Breast epithelium (tissue), 4 donors: ENCODE data around the gene AFAP1. TPM values are rescaled to one million over a fixed set of nuclear protein-coding genes. Genes with fewer than 3 reads are reported as not detected.

Experiments
- DNase-seq, 2 donors: peaks; one replicate each; pipeline ENCODE4 v3.0.0-alpha.2; 2019; ENCODE audit warnings: low spot score in 2 of 2
- H3K27ac ChIP-seq, 2 donors: fragments of 200-600 bp; sonication (generic) in 1 of 2; one replicate each; pipeline ENCODE4 v1.5.1; 2016 to 2019; ENCODE audit warnings: mild to moderate bottlenecking in 1 of 2
- H3K27me3 ChIP-seq, 2 donors: fragments of 200-600 bp; sonication (generic) in 1 of 2; one replicate each; pipeline versions ENCODE4 v1.5.1 to v1.6.0; 2017 to 2019; ENCODE audit warnings: control low read depth in 1 of 2, mild to moderate bottlenecking in 1 of 2
- H3K36me3 ChIP-seq: fragments of 200-600 bp; one replicate; pipeline ENCODE4 v1.5.1; 2019
- H3K4me1 ChIP-seq, 2 donors: fragments of 200-600 bp; sonication (generic); one replicate each; pipeline ENCODE4 v1.5.1; 2016 to 2019; ENCODE audit warnings: control low read depth in 1 of 2
- H3K4me3 ChIP-seq, 3 donors: fragments of 200-600 bp; sonication (generic); 1 replicate in 2 of 3; 2 replicates in 1 of 3; pipeline ENCODE4 v1.5.1; 2016 to 2019; ENCODE audit warnings: mild to moderate bottlenecking in 3 of 3, moderate library complexity in 2 of 3
- H3K9me3 ChIP-seq, 2 donors: fragments of 200-600 bp; sonication (generic) in 1 of 2; one replicate each; pipeline ENCODE4 v1.5.1; 2016 to 2019; ENCODE audit warnings: control low read depth in 1 of 2
- CTCF ChIP-seq, 3 donors: fragments of 450-650 bp; IDR thresholded peaks; one replicate each; pipeline ENCODE4 v1.5.1; 2016 to 2017; ENCODE audit warnings: antibody characterized with exemption in 3 of 3, mild to moderate bottlenecking in 3 of 3, moderate library complexity in 3 of 3
- POLR2A ChIP-seq: fragments of 450-650 bp; IDR thresholded peaks from one replicate; pipeline ENCODE4 v1.6.1; 2016; ENCODE audit warnings: antibody characterized with exemption, mild to moderate bottlenecking, moderate library complexity
- POLR2AphosphoS5 ChIP-seq, 3 donors: sonication (generic); formaldehyde crosslinking; IDR thresholded peaks; one replicate each; pipeline ENCODE4 v1.6.1; 2017; ENCODE audit warnings: antibody characterized with exemption in 3 of 3
- intact Hi-C: fragments of 100-400 bp; cut with DNase I; formaldehyde crosslinking; loops from one replicate; pipeline ENCODE4 v1.15.1; 2023; ENCODE audit warnings: low total_unique reads
- total RNA-seq, 3 donors: library from RNA; depleted of rRNA; stranded (reverse); fragments of >200 nt; gene quantifications; one replicate each; pipeline ENCODE4 v1.1.0, GENCODE V29; 2016

The AFAP1 gene
- total RNA-seq, 3 donors from 2014 or later, result 14.5 to 21.6 (median 16.6) TPM

DNA sequence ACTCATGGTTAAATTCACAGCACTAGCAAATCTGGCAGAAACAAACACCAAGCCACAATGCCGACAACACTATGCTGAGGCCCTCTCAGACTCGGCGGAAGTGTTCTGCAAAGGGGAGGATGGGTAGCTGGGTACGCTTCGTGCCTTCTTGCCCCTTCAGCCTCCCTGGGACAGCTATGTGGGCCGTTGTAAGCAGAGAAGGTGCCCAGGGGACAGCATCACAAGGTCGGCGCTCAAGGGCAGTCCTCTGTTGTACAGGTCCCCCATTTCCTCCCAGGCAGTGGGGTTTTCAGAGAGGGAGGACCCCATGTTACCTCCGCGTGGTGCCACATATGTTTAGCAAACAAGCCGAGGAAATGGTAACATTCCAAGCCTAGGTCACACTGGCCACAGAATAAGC lies 173.6 kb downstream of the AFAP1 start:
- Histone ChIP-seq H3K27ac (no peak overlapping the region), H3K9me3 (no peaks in the 10 kb centered on the region)
- intact Hi-C loops, result no loop called here

GRCh38 chr4:7765666-7766065 lies 174.0 kb downstream of the AFAP1 start:
- no peaks in the 10 kb centered on the region for H3K36me3 ChIP-seq
- H3K27ac ChIP-seq, result no peak overlapping the region
- no peaks in the 10 kb centered on the region for H3K27me3 ChIP-seq
- intact Hi-C loops, result no loop called here
- TF ChIP-seq CTCF (IDR thresholded peaks at IDR 0.05) (no peak), POLR2A (no peak), POLR2AphosphoS5 (IDR thresholded peaks at IDR 0.05) (no peak)
- no peak for DNase-seq
- no peaks in the 10 kb centered on the region for H3K4me1 ChIP-seq
- H3K4me3 ChIP-seq, result no peak overlapping the region
- H3K9me3 ChIP-seq, result no peaks in the 10 kb centered on the region

More for the DNA sequence above, 173.6 kb downstream of the AFAP1 start:
- TF ChIP-seq CTCF (IDR thresholded peaks at IDR 0.05) (no peak), POLR2A (no peak), POLR2AphosphoS5 (IDR thresholded peaks at IDR 0.05) (no peak)
- DNase-seq, result no peak
- Histone ChIP-seq H3K4me1 (no peaks in the 10 kb centered on the region), H3K27me3 (no peaks in the 10 kb centered on the region), H3K4me3 (no peak overlapping the region), H3K36me3 (no peaks in the 10 kb centered on the region)

GRCh38 chr4:7764466-7764865 lies 175.2 kb downstream of the AFAP1 start:
- H3K9me3 ChIP-seq, result no peaks in the 10 kb centered on the region
- no peaks in the 10 kb centered on the region for H3K4me1 ChIP-seq

GRCh38 chr4:7763788-7764187 lies 175.9 kb downstream of the AFAP1 start:
- no peak for TF ChIP-seq CTCF (IDR thresholded peaks at IDR 0.05)
- no peak for TF ChIP-seq POLR2AphosphoS5 (IDR thresholded peaks at IDR 0.05)
- TF ChIP-seq POLR2A, result no peak
- DNase-seq, result no peak
- Histone ChIP-seq H3K4me3 (no peak overlapping the region), H3K4me1 (no peaks in the 10 kb centered on the region), H3K36me3 (no peaks in the 10 kb centered on the region), H3K27me3 (no peaks in the 10 kb centered on the region), H3K27ac (no peak overlapping the region), H3K9me3 (no peaks in the 10 kb centered on the region)
- intact Hi-C loops, result no loop called here

More at GRCh38 chr4:7764466-7764865, 175.2 kb downstream of the AFAP1 start:
- TF ChIP-seq CTCF (IDR thresholded peaks at IDR 0.05), result no peak
- no peak for TF ChIP-seq POLR2A
- DNase-seq, result no peak
- Histone ChIP-seq H3K36me3 (no peaks in the 10 kb centered on the region), H3K27ac (no peak overlapping the region), H3K4me3 (no peak overlapping the region), H3K27me3 (no peaks in the 10 kb centered on the region)
- intact Hi-C loops, result no loop called here

DNA sequence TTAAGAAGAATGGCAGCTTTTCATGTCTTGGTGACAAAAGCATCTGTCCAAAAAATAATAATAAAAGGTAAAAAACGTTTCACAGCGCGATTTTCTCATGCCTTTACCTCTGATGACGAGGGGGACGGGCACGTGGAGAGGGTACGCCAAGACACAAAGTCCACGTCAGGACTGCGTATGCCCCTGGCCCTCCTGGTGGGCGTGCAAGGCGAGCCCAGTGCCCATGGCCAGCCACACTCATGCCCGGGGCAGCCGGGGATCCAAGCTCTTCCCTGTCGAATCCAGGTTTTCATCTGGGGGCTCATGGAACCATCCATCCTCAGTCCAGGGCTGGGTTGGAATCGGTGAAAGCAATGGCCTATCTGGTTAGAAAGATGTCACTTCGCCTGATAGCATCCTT lies 176.6 kb downstream of the AFAP1 start:
- Histone ChIP-seq H3K27me3 (no peaks in the 10 kb centered on the region), H3K4me3 (no peak overlapping the region), H3K27ac (no peak overlapping the region), H3K4me1 (no peaks in the 10 kb centered on the region), H3K9me3 (no peaks in the 10 kb centered on the region), H3K36me3 (no peaks in the 10 kb centered on the region)
- DNase-seq, result no peak
- intact Hi-C loops, result no loop called here
- TF ChIP-seq CTCF (IDR thresholded peaks at IDR 0.05) (no peak), POLR2AphosphoS5 (IDR thresholded peaks at IDR 0.05) (no peak), POLR2A (no peak)
